MCF 10A (cell line): ENCODE results near the gene PAPOLG. TPM values are rescaled to one million over a fixed set of nuclear protein-coding genes. Genes with fewer than 3 reads are reported as not detected.

Experiments
- BruUV-seq: library from RNA; stranded (reverse); fragments of 400-500 nt; replicated peaks from 2 replicates; lab custom pipeline; 2021; lab: Mats Ljungman, UMichigan
- CTCF ChIA-PET: fragments of 300-600 bp; sonication (Branson Sonifier 250); formaldehyde crosslinking; extraction: SDS; loops from one replicate; lab custom pipeline; 2021; ENCODE audit warnings: antibody characterized with exemption, inconsistent platforms; lab: Yijun Ruan, JAX
- POLR2A ChIA-PET: fragments of 300-600, 350-650 bp; sonication (Branson Sonifier 250); formaldehyde crosslinking; extraction: SDS; loops from one replicate; lab custom pipeline; 2020; ENCODE audit warnings: antibody characterized with exemption, inconsistent platforms; lab: Yijun Ruan, JAX
- DNase-seq: peaks from one replicate; pipeline ENCODE4 v3.0.0-alpha.2; 2018; ENCODE audit not compliant: unreplicated experiment
- H3K27ac Mint-ChIP-seq: one replicate; pipeline ENCODE4 v1.8.0; 2022; ENCODE audit warnings: mild to moderate bottlenecking, low read depth, mixed read lengths; ENCODE audit not compliant: unreplicated experiment
- H3K27me3 Mint-ChIP-seq: one replicate; pipeline ENCODE4 v1.8.0; 2022; ENCODE audit warnings: mixed read lengths; ENCODE audit not compliant: insufficient read depth, unreplicated experiment
- H3K36me3 Mint-ChIP-seq: one replicate; pipeline ENCODE4 v1.8.0; 2022; ENCODE audit warnings: mild to moderate bottlenecking, moderate library complexity, mixed read lengths; ENCODE audit not compliant: insufficient read depth, unreplicated experiment
- H3K4me1 Mint-ChIP-seq: one replicate; pipeline ENCODE4 v1.8.0; 2022; ENCODE audit warnings: mixed read lengths; ENCODE audit not compliant: insufficient read depth, unreplicated experiment
- H3K4me3 Mint-ChIP-seq: one replicate; pipeline ENCODE4 v1.8.0; 2022; ENCODE audit warnings: mild to moderate bottlenecking, moderate library complexity, mixed read lengths; ENCODE audit not compliant: unreplicated experiment
- H3K9me3 Mint-ChIP-seq: one replicate; pipeline ENCODE4 v1.8.0; 2022; ENCODE audit warnings: mixed read lengths; ENCODE audit not compliant: unreplicated experiment
- intact Hi-C: fragments of 100-400 bp; cut with micrococcal nuclease; formaldehyde crosslinking; loops from 2 replicates; pipeline ENCODE4 v1.14.1; 2022
- total RNA-seq: library from RNA; stranded (reverse); gene quantifications from 2 replicates; pipeline ENCODE4 v1.2.3, GENCODE V29; 2022
- TF ChIP-seq, protein P1 (sequence below): fragments of 200-600 bp; IDR thresholded peaks from one replicate; pipeline ENCODE4 v1.8.0; 2022; ENCODE audit warnings: antibody characterized with exemption, mild to moderate bottlenecking; ENCODE audit not compliant: unreplicated experiment

PAPOLG gene
- total RNA-seq, 1 experiment from 2014 or later, result 16.9 TPM

DNA sequence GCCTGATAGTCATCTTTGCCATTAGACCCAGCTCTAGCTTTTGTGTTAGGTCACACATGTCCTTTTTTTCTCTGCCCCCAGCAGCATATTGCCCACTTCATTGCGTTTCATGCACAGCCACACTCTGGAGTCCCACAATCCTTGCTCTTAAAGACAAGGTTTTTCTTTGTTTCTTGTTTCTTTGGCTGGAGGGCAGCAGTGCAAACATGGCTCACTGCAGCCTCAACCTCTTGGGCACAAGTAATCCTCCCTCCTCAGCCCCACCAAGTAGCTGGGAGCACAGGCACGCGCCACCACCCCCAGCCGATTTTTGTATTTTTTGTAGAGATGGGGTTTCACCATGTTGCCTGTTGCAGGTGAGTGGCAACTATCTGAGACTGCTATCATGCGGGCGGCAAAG is 16.9 kb upstream of the PAPOLG start:
- Mint-ChIP-seq H3K27ac (no peak overlapping the region), H3K4me3 (no peak overlapping the region), H3K27me3 (no peaks in the 10 kb centered on the region), H3K36me3 (no peaks in the 10 kb centered on the region), H3K4me1 (peaks cover 5% of the 10 kb centered on the region), H3K9me3 (no peaks in the 10 kb centered on the region)
- TF ChIP-seq, protein P1, sequence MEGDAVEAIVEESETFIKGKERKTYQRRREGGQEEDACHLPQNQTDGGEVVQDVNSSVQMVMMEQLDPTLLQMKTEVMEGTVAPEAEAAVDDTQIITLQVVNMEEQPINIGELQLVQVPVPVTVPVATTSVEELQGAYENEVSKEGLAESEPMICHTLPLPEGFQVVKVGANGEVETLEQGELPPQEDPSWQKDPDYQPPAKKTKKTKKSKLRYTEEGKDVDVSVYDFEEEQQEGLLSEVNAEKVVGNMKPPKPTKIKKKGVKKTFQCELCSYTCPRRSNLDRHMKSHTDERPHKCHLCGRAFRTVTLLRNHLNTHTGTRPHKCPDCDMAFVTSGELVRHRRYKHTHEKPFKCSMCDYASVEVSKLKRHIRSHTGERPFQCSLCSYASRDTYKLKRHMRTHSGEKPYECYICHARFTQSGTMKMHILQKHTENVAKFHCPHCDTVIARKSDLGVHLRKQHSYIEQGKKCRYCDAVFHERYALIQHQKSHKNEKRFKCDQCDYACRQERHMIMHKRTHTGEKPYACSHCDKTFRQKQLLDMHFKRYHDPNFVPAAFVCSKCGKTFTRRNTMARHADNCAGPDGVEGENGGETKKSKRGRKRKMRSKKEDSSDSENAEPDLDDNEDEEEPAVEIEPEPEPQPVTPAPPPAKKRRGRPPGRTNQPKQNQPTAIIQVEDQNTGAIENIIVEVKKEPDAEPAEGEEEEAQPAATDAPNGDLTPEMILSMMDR, result no peak
- intact Hi-C loops, result no loop called here
- POLR2A ChIA-PET, result interaction anchor here (1.8 kb wide), 1 partner anchor 17 kb away, joined by 10 read pairs; the partner anchor contains the start of gene PAPOLG
- CTCF ChIA-PET, result interaction anchor here (0.9 to 1.5 kb wide), 3 partner anchors 30 to 65 kb away, joined by 3 to 5 read pairs (median 4); no protein-coding TSS in a partner anchor
- DNase-seq, result no peak
- no TSS peak for BruUV-seq

DNA sequence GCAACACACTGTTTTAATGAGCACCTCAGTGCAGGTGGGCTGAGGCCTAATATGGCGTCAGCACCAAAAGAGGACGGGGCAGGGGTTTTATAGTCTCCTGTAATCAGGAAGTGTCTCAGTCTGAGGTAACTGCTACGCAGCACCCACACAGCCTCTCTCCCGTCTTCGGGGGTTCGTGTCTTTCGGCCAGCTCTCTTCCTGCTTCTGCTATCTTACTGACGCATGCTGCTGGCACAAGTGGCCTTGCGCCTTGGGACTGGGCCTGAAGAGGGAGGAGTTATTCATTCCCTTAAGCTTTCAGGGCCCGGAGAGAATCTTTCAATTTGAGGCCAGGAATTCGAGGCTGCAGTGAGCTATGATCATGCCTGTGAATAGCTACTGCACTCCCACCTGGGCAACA is 14.5 kb upstream of the PAPOLG start:
- no peaks in the 10 kb centered on the region for H3K9me3 Mint-ChIP-seq
- no peaks in the 10 kb centered on the region for H3K27me3 Mint-ChIP-seq
- no peaks in the 10 kb centered on the region for H3K36me3 Mint-ChIP-seq
- intact Hi-C loops, result no loop called here
- no peak overlapping the region for H3K27ac Mint-ChIP-seq
- BruUV-seq, result no TSS peak
- no peak for DNase-seq
- TF ChIP-seq, protein P1, result no peak
- CTCF ChIA-PET, result interaction anchor here (0.7 kb wide), 1 partner anchor 103 kb away, joined by 3 read pairs; no protein-coding TSS in a partner anchor
- POLR2A ChIA-PET, result no interaction called here
- no peak overlapping the region for H3K4me3 Mint-ChIP-seq
- H3K4me1 Mint-ChIP-seq, result no peaks in the 10 kb centered on the region

DNA sequence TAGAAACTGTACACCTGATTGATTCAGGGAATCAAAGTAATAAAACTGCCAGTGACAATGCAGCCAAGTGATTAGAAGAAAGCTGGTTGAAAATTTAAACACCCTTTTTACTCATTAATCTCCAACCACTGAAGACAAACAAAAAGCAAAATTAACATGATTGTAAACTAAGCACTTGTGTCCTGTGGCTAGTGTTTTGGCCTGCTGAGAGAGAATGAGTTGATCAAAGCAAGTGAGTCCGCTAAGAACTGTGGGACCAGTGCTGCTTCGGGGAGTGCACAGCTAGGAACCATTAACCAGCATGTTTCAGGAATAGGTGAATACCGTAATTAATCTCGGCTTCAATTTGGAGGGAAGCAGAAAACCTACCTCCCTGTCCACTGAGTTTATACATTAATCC is 13.6 kb upstream of the PAPOLG start:
- TF ChIP-seq, protein P1, result no peak
- intact Hi-C loops, result no loop called here
- POLR2A ChIA-PET, result interaction anchor here (0.8 kb wide), 1 partner anchor 9 kb away, joined by 4 read pairs; no protein-coding TSS in a partner anchor
- H3K27ac Mint-ChIP-seq, result no peak overlapping the region
- no peaks in the 10 kb centered on the region for H3K9me3 Mint-ChIP-seq
- no peaks in the 10 kb centered on the region for H3K36me3 Mint-ChIP-seq
- DNase-seq, result no peak
- BruUV-seq, result no TSS peak
- CTCF ChIA-PET, result interaction anchor here (2.4 kb wide), 1 partner anchor 36 kb away, joined by 10 read pairs; no protein-coding TSS in a partner anchor
- no peaks in the 10 kb centered on the region for H3K27me3 Mint-ChIP-seq
- no peak overlapping the region for H3K4me3 Mint-ChIP-seq
- H3K4me1 Mint-ChIP-seq, result no peaks in the 10 kb centered on the region

DNA sequence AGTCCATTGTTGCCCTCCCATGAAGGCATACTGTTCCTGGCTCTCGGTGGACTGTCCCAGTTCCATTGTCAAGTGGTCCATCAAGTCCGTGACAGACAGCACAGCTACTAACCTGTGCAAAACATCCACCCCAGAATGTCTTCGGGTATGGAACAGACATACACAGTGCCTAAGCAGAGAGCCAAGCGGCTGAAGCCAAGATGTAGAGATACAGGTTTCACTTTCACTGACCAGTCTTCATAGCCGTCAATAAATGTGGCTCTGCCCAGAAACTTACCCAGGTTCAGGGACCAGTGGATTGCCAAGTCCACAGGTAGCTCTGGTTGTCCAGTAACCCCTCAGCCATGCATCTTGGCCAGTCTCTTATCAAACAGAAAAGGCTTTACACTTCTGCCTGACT is 10.7 kb upstream of the PAPOLG start:
- intact Hi-C loops, result no loop called here
- H3K9me3 Mint-ChIP-seq, result no peaks in the 10 kb centered on the region
- BruUV-seq, result no TSS peak
- no peaks in the 10 kb centered on the region for H3K27me3 Mint-ChIP-seq
- H3K27ac Mint-ChIP-seq, result no peak overlapping the region
- ChIA-PET CTCF (interaction anchor here (1.3 kb wide), 1 partner anchor 35 kb away, joined by 3 read pairs; no protein-coding TSS in a partner anchor), POLR2A (interaction anchor here (1.8 to 2.0 kb wide), 2 partner anchors 8 to 11 kb away, joined by 6 to 7 read pairs; partner anchors contain the start of gene PAPOLG)
- no peak for DNase-seq
- TF ChIP-seq, protein P1, result no peak
- H3K36me3 Mint-ChIP-seq, result no peaks in the 10 kb centered on the region
- H3K4me3 Mint-ChIP-seq, result no peak overlapping the region
- no peaks in the 10 kb centered on the region for H3K4me1 Mint-ChIP-seq
